Liver (tissue), 9 donors: ENCODE measurements around the gene ETFA. TPM values are rescaled to one million over a fixed set of nuclear protein-coding genes. Genes with fewer than 3 reads are reported as not detected.

ENCODE experiments used
- DNase-seq: peaks from one replicate; pipeline ENCODE4 v3.0.0-alpha.2; 2017; ENCODE audit warnings: low spot score
- H3K27ac ChIP-seq, 2 donors: one replicate each; pipeline ENCODE4 v1.7.0; 2013; ENCODE audit warnings: inconsistent platforms in 2 of 2, low read length in 2 of 2, control low read depth in 1 of 2, low read depth in 1 of 2, mild to moderate bottlenecking in 1 of 2
- H3K27me3 ChIP-seq, 4 donors: one replicate each; pipeline versions ENCODE4 v1.6.1 to v1.7.0; 2013; ENCODE audit warnings: low read length in 3 of 4, inconsistent platforms in 1 of 4, mild to moderate bottlenecking in 1 of 4, moderate library complexity in 1 of 4; ENCODE audit not compliant: control insufficient read depth in 4 of 4, insufficient read depth in 4 of 4
- H3K36me3 ChIP-seq, 4 donors: one replicate each; pipeline versions ENCODE4 v1.6.1 to v1.7.0; 2013; ENCODE audit warnings: low read length in 3 of 4, mild to moderate bottlenecking in 3 of 4, low read depth in 1 of 4, moderate library complexity in 1 of 4; ENCODE audit not compliant: control insufficient read depth in 4 of 4, insufficient read depth in 3 of 4
- H3K4me1 ChIP-seq, 4 donors: one replicate each; pipeline versions ENCODE4 v1.6.1 to v1.7.0; 2013; ENCODE audit warnings: low read length in 3 of 4, mild to moderate bottlenecking in 3 of 4, moderate library complexity in 1 of 4; ENCODE audit not compliant: control insufficient read depth in 4 of 4, insufficient read depth in 4 of 4
- H3K4me3 ChIP-seq, 3 donors: one replicate each; pipeline versions ENCODE4 v1.6.1 to v1.7.0; 2013; ENCODE audit warnings: low read length in 3 of 3, control low read depth in 1 of 3, low read depth in 1 of 3, mild to moderate bottlenecking in 1 of 3
- H3K9ac ChIP-seq, 2 donors: one replicate each; pipeline ENCODE4 v1.7.0; 2013; ENCODE audit warnings: low read length in 2 of 2, mild to moderate bottlenecking in 2 of 2, moderate library complexity in 2 of 2, control low read depth in 1 of 2, low read depth in 1 of 2
- H3K9me3 ChIP-seq, 4 donors: one replicate each; pipeline versions ENCODE4 v1.6.1 to v1.7.0; 2013; ENCODE audit warnings: low read length in 3 of 4; ENCODE audit not compliant: control insufficient read depth in 4 of 4
- CTCF ChIP-seq: fragments of 150-350 bp; IDR thresholded peaks from 2 replicates; pipeline ENCODE4 v1.5.1; 2017; ENCODE audit warnings: improper control_type of control experiment, low read depth, low read length; ENCODE audit not compliant: missing input control
- EGR1 ChIP-seq, 2 donors: IDR thresholded peaks; 2 replicates each; pipeline ENCODE4 v1.6.1; 2016 to 2018; ENCODE audit warnings: antibody characterized with exemption in 2 of 2, low read depth in 2 of 2
- FOXA1 ChIP-seq: IDR thresholded peaks from 2 replicates; pipeline ENCODE4 v1.6.1; 2016; ENCODE audit warnings: antibody characterized with exemption
- FOXA2 ChIP-seq: IDR thresholded peaks from 2 replicates; pipeline ENCODE4 v1.6.1; 2016; ENCODE audit warnings: antibody characterized with exemption
- GABPA ChIP-seq, 2 donors: IDR thresholded peaks in 1 of 2; conservative IDR thresholded peaks in 1 of 2; 2 replicates each; pipeline ENCODE4 v1.6.1; 2016; ENCODE audit warnings: antibody characterized with exemption in 2 of 2, mild to moderate bottlenecking in 1 of 2, moderate library complexity in 1 of 2
- HNF4A ChIP-seq, 2 donors: conservative IDR thresholded peaks; 2 replicates each; pipeline ENCODE4 v1.6.1; 2016; ENCODE audit warnings: antibody characterized with exemption in 2 of 2, mild to moderate bottlenecking in 2 of 2
- HNF4G ChIP-seq: IDR thresholded peaks from 2 replicates; pipeline ENCODE4 v1.6.1; 2016; ENCODE audit warnings: antibody characterized with exemption
- JUND ChIP-seq, 2 donors: IDR thresholded peaks; 2 replicates each; pipeline ENCODE4 v1.6.1; 2016; ENCODE audit warnings: antibody characterized with exemption in 2 of 2
- MAX ChIP-seq: IDR thresholded peaks from 2 replicates; pipeline ENCODE4 v1.6.1; 2016; ENCODE audit warnings: antibody characterized with exemption
- NR2F2 ChIP-seq: IDR thresholded peaks from 2 replicates; pipeline ENCODE4 v1.6.1; 2016; ENCODE audit warnings: antibody characterized with exemption
- RAD21 ChIP-seq, 2 donors: IDR thresholded peaks; 2 replicates each; pipeline ENCODE4 v1.6.1; 2016; ENCODE audit warnings: antibody characterized with exemption in 2 of 2, mild to moderate bottlenecking in 2 of 2
- REST ChIP-seq: IDR thresholded peaks from 2 replicates; pipeline ENCODE4 v1.6.1; 2016; ENCODE audit warnings: antibody characterized with exemption, mild to moderate bottlenecking
- RXRA ChIP-seq, 2 donors: IDR thresholded peaks; 2 replicates each; pipeline ENCODE4 v1.6.1; 2017 to 2018; ENCODE audit warnings: antibody characterized with exemption in 2 of 2, mild to moderate bottlenecking in 1 of 2
- SP1 ChIP-seq: IDR thresholded peaks from 2 replicates; pipeline ENCODE4 v1.6.1; 2018; ENCODE audit warnings: antibody characterized with exemption, mild to moderate bottlenecking
- TAF1 ChIP-seq: conservative IDR thresholded peaks from 2 replicates; pipeline ENCODE4 v1.6.1; 2016; ENCODE audit warnings: antibody characterized with exemption, mild to moderate bottlenecking
- YY1 ChIP-seq: IDR thresholded peaks from 2 replicates; pipeline ENCODE4 v1.6.1; 2016; ENCODE audit warnings: antibody characterized with exemption, mild to moderate bottlenecking
- ZBTB33 ChIP-seq: IDR thresholded peaks from 2 replicates; pipeline ENCODE4 v1.6.1; 2016; ENCODE audit warnings: antibody characterized with exemption
- WGBS: extraction: QIAGEN DNeasy Blood & Tissue Kit; methylation state at CpG from one replicate; pipeline ENCODE4 v1.1.7; 2013; 5-methylcytosine and 5-hydroxymethylcytosine counted together
- polyA plus RNA-seq, 2 donors: library from polyadenylated mRNA; stranded (reverse) in 1 of 2; unstranded in 1 of 2; fragments of 200-250 nt in 1 of 2; fragments of >200 nt in 1 of 2; fragmentation: Nextera tagmentation in 1 of 2; extraction: Ambion mirVana in 1 of 2; gene quantifications; one replicate each; pipeline versions ENCODE4 v1.2.1 to v1.2.3, GENCODE V29; 2013 to 2015
- total RNA-seq, 2 donors: library from RNA; depleted of rRNA; stranded (reverse); fragments of >200 nt; gene quantifications; one replicate each; pipeline ENCODE4 v1.2.3, GENCODE V29; 2014
- donor health status: healthy.
- donor health status: healthy.
- donor health status: healthy.
- donor health status: healthy.
- donor health status: healthy.

Gene ETFA
- total and polyA plus RNA-seq, 4 donors = 92.6 to 342 (median 289) TPM

DNA sequence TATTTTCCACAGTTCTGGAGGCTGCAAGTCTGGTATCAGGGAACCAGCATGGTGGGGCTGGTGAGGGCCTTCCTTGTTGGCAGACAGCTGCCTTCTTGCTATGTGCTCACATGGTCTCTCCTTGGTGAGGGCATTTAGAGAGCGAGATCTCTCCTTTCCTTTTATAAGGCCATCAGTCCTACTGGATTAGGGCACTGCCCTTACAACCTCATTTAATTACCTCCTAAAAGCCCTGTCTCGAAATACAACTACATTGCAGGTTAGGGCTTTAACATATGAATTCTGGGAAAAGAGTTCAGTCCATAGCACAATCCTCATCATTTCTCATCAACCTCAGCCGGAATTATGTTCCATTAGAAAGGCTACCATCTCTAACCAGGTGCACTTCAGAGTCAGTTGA, 47.2 kb upstream of the ETFA start:
- 93% methylated on average over 3 of the region's 3 CpGs for WGBS
- H3K4me1 ChIP-seq = no peaks in the 10 kb centered on the region
- DNase-seq = no peak
- H3K27me3 ChIP-seq = no peaks in the 10 kb centered on the region
- no peak overlapping the region for H3K27ac ChIP-seq
- no peak overlapping the region for H3K9ac ChIP-seq
- no peaks in the 10 kb centered on the region for H3K36me3 ChIP-seq
- H3K9me3 ChIP-seq = no peaks in the 10 kb centered on the region
- no peak overlapping the region for H3K4me3 ChIP-seq
- TF ChIP-seq JUND (IDR thresholded peaks at IDR 0.05) (no peak), FOXA2 (no peak), MAX (no peak), GABPA (IDR thresholded peaks at IDR 0.05 in 1 of 2, conservative IDR thresholded peaks at IDR 0.05 in 1 of 2) (no peak), CTCF (no peak), RXRA (IDR thresholded peaks at IDR 0.05) (no peak), NR2F2 (no peak), HNF4G (no peak), FOXA1 (no peak), SP1 (no peak), ZBTB33 (no peak), YY1 (no peak), RAD21 (IDR thresholded peaks at IDR 0.05) (no peak), EGR1 (IDR thresholded peaks at IDR 0.05; ENCODE audit: low read depth in 2 of 2) (no peak)

DNA sequence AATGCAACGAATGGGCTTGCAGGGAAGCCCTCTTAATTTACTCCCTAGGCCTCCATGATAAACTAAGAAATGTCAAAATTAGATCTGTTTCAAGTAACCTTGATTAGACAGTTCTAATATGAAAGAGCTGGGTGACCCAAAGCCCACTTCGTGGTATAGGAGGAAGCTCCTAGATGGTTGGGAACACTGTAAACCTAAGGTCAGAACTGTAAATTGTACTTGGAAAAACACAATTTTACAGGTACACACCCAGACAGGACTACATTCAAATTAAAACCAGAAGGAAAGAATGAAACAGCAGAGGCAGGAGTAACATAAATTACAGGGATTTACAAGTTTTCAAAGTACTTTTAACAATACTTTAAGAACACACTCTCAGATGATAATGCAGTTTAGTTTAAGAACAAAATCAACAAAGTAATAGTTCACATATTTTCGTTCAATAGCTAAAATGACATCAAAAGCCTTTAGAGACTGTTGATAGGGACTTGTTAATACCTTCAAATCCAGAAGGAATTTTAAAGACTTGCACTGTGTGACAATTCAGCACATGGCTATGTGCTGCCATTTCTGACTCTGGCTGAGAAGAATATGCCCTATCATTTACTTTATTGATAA, 43.7 kb upstream of the ETFA start:
- TF ChIP-seq RAD21 (IDR thresholded peaks at IDR 0.05) (no peak), REST (no peak), CTCF (no peak), FOXA2 (no peak), HNF4A (conservative IDR thresholded peaks at IDR 0.05) (no peak), YY1 (no peak), ZBTB33 (no peak), HNF4G (no peak), SP1 (no peak), GABPA (IDR thresholded peaks at IDR 0.05 in 1 of 2, conservative IDR thresholded peaks at IDR 0.05 in 1 of 2) (no peak), NR2F2 (no peak), MAX (no peak), TAF1 (no peak)

More for the DNA sequence above, 43.7 kb upstream of the ETFA start:
- H3K4me1 ChIP-seq = no peaks in the 10 kb centered on the region
- H3K27ac ChIP-seq = no peak overlapping the region
- H3K36me3 ChIP-seq = no peaks in the 10 kb centered on the region
- H3K9ac ChIP-seq = no peak overlapping the region
- H3K4me3 ChIP-seq = no peak overlapping the region
- WGBS = 86% methylated on average over 3 of the region's 3 CpGs
- no peaks in the 10 kb centered on the region for H3K27me3 ChIP-seq
- H3K9me3 ChIP-seq = no peaks in the 10 kb centered on the region
- DNase-seq = no peak
